HuH-7.5 (cell line): ENCODE measurements around the gene THSD7B.
"Not testable (repeated sequence)": the region's sequence is repeated elsewhere in the genome, so short reads cannot be mapped to it uniquely, and the experiment has no call there.

Experiments used
- DNase-seq: peaks from one replicate; pipeline ENCODE4 v3.0.0; 2011; ENCODE audit warnings: low spot score

The THSD7B gene

GRCh38 chr2:137693534-137693933 lies 928.2 kb downstream of the THSD7B start:
- DNase-seq, result no peak

GRCh38 chr2:137696916-137697315 lies 931.6 kb downstream of the THSD7B start:
- DNase-seq, result no peak

DNA sequence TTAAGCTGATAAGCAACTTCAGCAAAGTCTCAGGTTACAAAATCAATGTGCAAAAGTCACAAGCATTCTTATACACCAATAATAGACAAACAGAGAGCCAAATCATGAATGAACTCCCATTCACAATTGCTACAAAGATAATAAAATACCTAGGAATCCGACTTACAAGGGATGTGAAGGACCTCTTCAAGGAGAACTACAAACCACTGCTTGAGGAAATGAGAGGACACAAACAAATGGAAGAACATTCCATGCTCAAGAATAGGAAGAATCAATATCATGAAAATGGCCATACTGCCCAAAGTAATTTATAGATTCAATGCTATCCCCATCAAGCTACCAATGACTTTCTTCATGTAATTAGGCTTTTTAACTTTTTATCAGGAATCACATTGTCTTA lies 934.9 kb downstream of the THSD7B start:
- DNase-seq, result not testable (repeated sequence)

DNA sequence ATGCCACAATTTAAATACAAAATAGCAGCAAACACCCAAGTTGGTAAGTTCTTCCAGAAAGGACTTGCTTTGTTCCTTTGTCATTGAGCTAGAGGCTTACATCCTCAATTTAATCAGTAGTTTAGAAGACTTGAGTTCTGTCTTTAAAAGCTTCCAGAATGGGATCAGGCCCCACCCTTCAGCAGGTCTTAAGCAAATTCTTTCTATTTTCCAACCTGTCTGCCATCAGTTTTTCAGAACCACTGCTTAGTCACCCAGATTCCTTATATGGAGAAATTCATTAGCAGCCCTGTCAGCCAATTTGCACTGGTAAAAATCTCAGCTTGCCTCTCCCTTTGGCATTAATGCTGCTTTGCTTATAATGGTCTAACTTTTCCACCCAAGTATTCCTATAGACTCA lies 935.3 kb downstream of the THSD7B start:
- DNase-seq, result no peak

- no peak for DNase-seq
Measured at GRCh38 chr2:137705296-137705695, 940.0 kb downstream of the THSD7B start.

DNA sequence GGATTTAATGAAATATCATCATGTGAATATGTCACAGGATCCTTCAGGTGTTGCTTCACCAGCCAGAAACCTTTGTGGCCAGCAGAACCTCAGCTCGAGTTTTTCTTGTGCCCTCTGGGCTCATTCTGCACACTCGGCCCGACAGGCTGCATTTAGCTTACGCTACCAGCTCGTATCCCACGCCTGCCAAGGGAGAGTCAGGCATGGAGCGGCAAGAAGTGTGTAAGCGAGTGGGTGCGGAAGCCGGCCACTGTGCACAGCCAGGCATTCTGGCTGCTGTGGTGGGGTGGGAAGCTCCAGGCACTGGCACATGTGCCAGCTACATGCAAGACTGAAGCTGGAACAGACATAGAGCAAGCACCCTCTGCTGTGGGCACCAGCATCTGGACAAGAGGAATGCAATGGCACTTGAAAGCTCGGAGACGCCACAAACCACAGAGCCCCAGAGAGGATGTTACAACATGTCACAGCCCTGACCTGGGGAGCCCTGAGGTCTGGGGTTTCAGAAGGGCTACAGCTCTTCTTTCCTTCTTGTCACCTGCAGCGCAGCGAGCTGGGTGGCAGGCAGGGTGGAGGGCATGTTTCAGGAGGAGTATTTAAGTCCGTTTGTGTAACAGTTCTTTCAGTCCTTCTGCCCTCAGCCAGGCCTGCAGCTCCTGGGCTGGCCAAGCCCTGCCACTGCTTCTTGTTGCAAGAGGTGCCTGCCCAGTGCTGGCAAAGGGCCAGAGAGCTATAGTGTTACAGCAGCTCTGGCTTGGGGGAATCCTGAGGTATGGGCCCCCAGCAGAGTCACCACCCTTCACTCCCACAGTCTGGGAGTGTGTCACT lies 941.7 kb downstream of the THSD7B start:
- no peak for DNase-seq

DNA sequence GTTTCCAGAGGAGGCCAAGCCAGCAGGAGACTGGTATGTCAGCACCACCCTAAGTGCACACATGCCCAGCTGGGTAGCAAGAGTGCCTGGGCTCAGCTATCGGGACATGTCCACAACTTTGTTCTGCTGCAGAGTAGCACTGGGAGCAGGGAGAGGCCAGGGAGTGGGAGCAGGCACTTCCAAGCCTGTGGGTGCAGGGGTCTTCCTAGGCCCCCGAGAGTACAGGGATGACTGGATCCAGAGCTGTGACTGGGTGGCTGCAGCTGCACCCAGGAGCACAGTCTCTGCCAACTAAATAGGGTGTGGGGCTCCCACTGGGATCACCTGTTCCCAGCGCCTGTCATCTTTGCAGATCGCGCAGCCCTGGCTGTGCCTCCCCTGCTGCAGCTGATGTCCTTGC lies 943.0 kb downstream of the THSD7B start:
- no peak for DNase-seq

- DNase-seq, result no peak
Measured at GRCh38 chr2:137715731-137716191, 950.4 kb downstream of the THSD7B start.

DNA sequence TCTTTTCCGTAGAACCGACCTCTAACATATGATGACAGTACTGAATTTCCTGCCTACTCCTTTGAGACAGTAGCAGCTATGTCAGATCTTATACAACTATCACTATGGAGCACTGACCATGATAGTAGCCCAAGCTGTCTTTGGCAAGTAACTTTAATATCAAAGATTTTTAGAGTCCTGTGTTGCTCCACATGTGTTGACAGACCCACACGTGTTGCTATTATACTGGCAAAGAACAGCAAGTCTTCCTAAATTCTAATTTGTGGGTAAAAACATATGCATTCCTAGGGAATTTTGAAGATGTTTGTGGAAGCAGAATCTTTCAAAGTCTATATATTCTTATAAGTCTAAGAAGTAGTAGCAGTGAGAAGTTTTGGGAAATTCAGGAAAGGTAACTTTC lies 953.4 kb downstream of the THSD7B start:
- no peak for DNase-seq

GRCh38 chr2:137721733-137722132 lies 956.4 kb downstream of the THSD7B start:
- no peak for DNase-seq

GRCh38 chr2:137724912-137725311 lies 959.6 kb downstream of the THSD7B start:
- DNase-seq, result no peak
